Stimulated activated CD4-positive, alpha-beta T cell treated with anti-CD3 and anti-CD28 coated beads, Interleukin-2, amount 100 ng/mL, for 48 hours (primary cell): ENCODE results near the gene TANC2.

Experiments
- DNase-seq, 2 donors: peaks; one replicate each; pipeline ENCODE4 v3.0.0-alpha.2; 2020

Gene TANC2

GRCh38 chr17:63015824-63016223 lies 49.8 kb downstream of the TANC2 start:
- DNase-seq = no peak
